Endothelial cell of umbilical vein (primary cell): ENCODE results near the gene ANGPT4.
"Not testable (repeated sequence)": the region's sequence is repeated elsewhere in the genome, so short reads cannot be mapped to it uniquely, and the experiment has no call there.

Experiments
- CTCF ChIP-seq, 2 donors: IDR thresholded peaks; 1 replicate in 1 of 2; 2 replicates in 1 of 2; pipeline ENCODE4 v1.5.1; 2011; ENCODE audit warnings: low read length in 2 of 2, mild to moderate bottlenecking in 2 of 2, moderate library complexity in 2 of 2, control low read depth in 1 of 2, inconsistent platforms in 1 of 2, low read depth in 1 of 2; ENCODE audit not compliant: insufficient read depth in 1 of 2; ENCODE audit errors: extremely low read depth in 1 of 2
- EZH2 ChIP-seq: IDR thresholded peaks from 2 replicates; pipeline ENCODE4 v1.6.1; 2012; ENCODE audit warnings: borderline replicate concordance, low read depth, mild to moderate bottlenecking, moderate library complexity, low read length, inconsistent platforms; ENCODE audit not compliant: severe bottlenecking
- POLR2A ChIP-seq: IDR thresholded peaks from 2 replicates; pipeline ENCODE4 v1.6.1; 2012; ENCODE audit warnings: low read depth, mild to moderate bottlenecking, control low read depth, low read length

GRCh38 chr20:827981-828380, 88.2 kb downstream of the ANGPT4 start:
- TF ChIP-seq EZH2; CTCF (IDR thresholded peaks at IDR 0.05; ENCODE audit: extremely low read depth in 1 of 2, insufficient read depth in 1 of 2, low read depth in 1 of 2, low read length in 2 of 2); POLR2A: not testable (repeated sequence)
